Astrocyte (in vitro differentiated cells and primary cell): Measurements from ENCODE around the gene TRIM44. TPM values are rescaled to one million over a fixed set of nuclear protein-coding genes. Genes with fewer than 3 reads are reported as not detected.

ENCODE experiments used
- DNase-seq: peaks from one replicate; pipeline ENCODE4 v3.0.0-alpha.2; 2010; ENCODE audit warnings: low read depth
- FAIRE-seq: peaks from 2 replicates; lab custom pipeline; 2011; peaks lifted over from hg19 to GRCh38; lab: Jason Lieb, UNC
- H2AFZ ChIP-seq: 2 replicates; pipeline ENCODE4 v1.6.0; 2012; ENCODE audit warnings: low read depth, low read length, inconsistent platforms
- H3K27ac ChIP-seq: 2 replicates; pipeline ENCODE4 v1.5.1; 2011; ENCODE audit warnings: low read depth, low read length, inconsistent platforms
- H3K27me3 ChIP-seq: 2 replicates; pipeline ENCODE4 v1.6.0; 2011; ENCODE audit warnings: low read length, inconsistent platforms; ENCODE audit not compliant: insufficient read depth
- H3K36me3 ChIP-seq: 2 replicates; pipeline ENCODE4 v1.5.1; 2011; ENCODE audit warnings: low read length, inconsistent platforms; ENCODE audit not compliant: insufficient read depth
- H3K4me1 ChIP-seq: 2 replicates; pipeline ENCODE4 v1.5.1; 2011; ENCODE audit warnings: low read length, inconsistent platforms; ENCODE audit not compliant: insufficient read depth
- H3K4me2 ChIP-seq: 2 replicates; pipeline ENCODE4 v1.6.0; 2012; ENCODE audit warnings: low read length, inconsistent platforms
- H3K4me3 ChIP-seq: 2 replicates; pipeline ENCODE4 v1.5.1; 2011; ENCODE audit warnings: low read depth, mild to moderate bottlenecking, low read length, inconsistent platforms; ENCODE audit not compliant: insufficient read depth
- H3K79me2 ChIP-seq: 2 replicates; pipeline ENCODE4 v1.6.0; 2012; ENCODE audit warnings: mild to moderate bottlenecking, low read length, inconsistent platforms; ENCODE audit not compliant: insufficient read depth
- H3K9ac ChIP-seq: 2 replicates; pipeline ENCODE4 v1.6.0; 2012; ENCODE audit warnings: mild to moderate bottlenecking, low read length, inconsistent platforms
- H3K9me3 ChIP-seq: 2 replicates; pipeline ENCODE4 v1.5.1; 2012; ENCODE audit warnings: low read depth, mild to moderate bottlenecking, low read length, inconsistent platforms; ENCODE audit not compliant: insufficient read depth
- H4K20me1 ChIP-seq: 2 replicates; pipeline ENCODE4 v1.6.0; 2012; ENCODE audit warnings: low read length, inconsistent platforms; ENCODE audit not compliant: insufficient read depth
- H3K27ac Mint-ChIP-seq: one replicate; pipeline ENCODE4 v1.8.0; 2021; ENCODE audit warnings: mild to moderate bottlenecking, mixed read lengths; ENCODE audit not compliant: unreplicated experiment
- H3K27me3 Mint-ChIP-seq: one replicate; pipeline ENCODE4 v1.8.0; 2021; ENCODE audit warnings: low read depth, mixed read lengths; ENCODE audit not compliant: unreplicated experiment
- H3K36me3 Mint-ChIP-seq: one replicate; pipeline ENCODE4 v1.8.0; 2021; ENCODE audit warnings: low read depth, mixed read lengths; ENCODE audit not compliant: unreplicated experiment
- H3K4me1 Mint-ChIP-seq: one replicate; pipeline ENCODE4 v1.8.0; 2021; ENCODE audit warnings: low read depth, mixed read lengths; ENCODE audit not compliant: unreplicated experiment
- H3K4me3 Mint-ChIP-seq: one replicate; pipeline ENCODE4 v1.8.0; 2021; ENCODE audit warnings: mild to moderate bottlenecking, moderate library complexity, mixed read lengths; ENCODE audit not compliant: unreplicated experiment
- H3K9me3 Mint-ChIP-seq: one replicate; pipeline ENCODE4 v1.8.0; 2021; ENCODE audit warnings: mild to moderate bottlenecking, mixed read lengths; ENCODE audit not compliant: unreplicated experiment
- CTCF ChIP-seq: IDR thresholded peaks from 2 replicates; pipeline ENCODE4 v1.5.1; 2011; ENCODE audit warnings: low read depth, mild to moderate bottlenecking, inconsistent platforms, low read length, moderate library complexity; ENCODE audit not compliant: insufficient read depth
- EZH2 ChIP-seq: IDR thresholded peaks from 2 replicates; pipeline ENCODE4 v1.6.1; 2012; ENCODE audit warnings: mild to moderate bottlenecking, low read length, inconsistent platforms; ENCODE audit not compliant: insufficient read depth
- total RNA-seq: library from RNA; stranded (reverse); gene quantifications from 2 replicates; pipeline ENCODE4 v1.2.1, GENCODE V29; 2021

Gene TRIM44
- total RNA-seq, 1 donor from 2014 or later = 61.0 TPM

GRCh38 chr11:35783809-35784208 lies 121.2 kb downstream of the TRIM44 start:
- no peak for DNase-seq

GRCh38 chr11:35784699-35785098 lies 122.1 kb downstream of the TRIM44 start:
- Histone ChIP-seq H3K79me2 (peaks cover 26% of the 10 kb centered on the region), H3K4me3 (no peak overlapping the region), H2AFZ (no peak overlapping the region), H3K27ac (no peak overlapping the region), H3K36me3 (no peaks in the 10 kb centered on the region), H3K9me3 (no peaks in the 10 kb centered on the region), H3K4me2 (no peak overlapping the region), H3K9ac (no peak overlapping the region), H3K27me3 (no peaks in the 10 kb centered on the region), H4K20me1 (peaks cover 82% of the 10 kb centered on the region), H3K4me1 (peaks cover 16% of the 10 kb centered on the region)
- no peaks in the 10 kb centered on the region for H3K9me3 Mint-ChIP-seq
- no peak for FAIRE-seq
- no peak overlapping the region for H3K4me3 Mint-ChIP-seq
- peaks cover 2% of the 10 kb centered on the region for H3K36me3 Mint-ChIP-seq
- no peak for DNase-seq
- H3K4me1 Mint-ChIP-seq = peaks cover 54% of the 10 kb centered on the region
- H3K27me3 Mint-ChIP-seq = no peaks in the 10 kb centered on the region
- no peak overlapping the region for H3K27ac Mint-ChIP-seq
- TF ChIP-seq EZH2 = no peak
- no peak for TF ChIP-seq CTCF

More at GRCh38 chr11:35783809-35784208, 121.2 kb downstream of the TRIM44 start:
- peaks cover 52% of the 10 kb centered on the region for H3K4me1 Mint-ChIP-seq
- no peaks in the 10 kb centered on the region for H3K27me3 ChIP-seq
- H2AFZ ChIP-seq = no peak overlapping the region
- no peak overlapping the region for H3K9ac ChIP-seq
- TF ChIP-seq EZH2 = no peak
- TF ChIP-seq CTCF = no peak
- peaks cover 6% of the 10 kb centered on the region for H3K36me3 Mint-ChIP-seq
- H3K9me3 ChIP-seq = peaks cover 3% of the 10 kb centered on the region
- H3K27ac Mint-ChIP-seq = peak overlapping the region; percentile 35
- peaks cover 78% of the 10 kb centered on the region for H4K20me1 ChIP-seq
- no peaks in the 10 kb centered on the region for H3K36me3 ChIP-seq
- no peak for FAIRE-seq
- no peak overlapping the region for H3K4me3 Mint-ChIP-seq
- H3K4me1 ChIP-seq = peaks cover 16% of the 10 kb centered on the region
- H3K27ac ChIP-seq = no peak overlapping the region
- peaks cover 32% of the 10 kb centered on the region for H3K79me2 ChIP-seq
- no peaks in the 10 kb centered on the region for H3K27me3 Mint-ChIP-seq
- no peak overlapping the region for H3K4me2 ChIP-seq
- peaks cover 5% of the 10 kb centered on the region for H3K9me3 Mint-ChIP-seq
- H3K4me3 ChIP-seq = no peak overlapping the region

GRCh38 chr11:35785287-35786167 lies 123.0 kb downstream of the TRIM44 start:
- FAIRE-seq = no peak
- no peaks in the 10 kb centered on the region for H3K27me3 Mint-ChIP-seq
- no peak overlapping the region for H3K27ac ChIP-seq
- H3K4me3 ChIP-seq = no peak overlapping the region
- H3K4me3 Mint-ChIP-seq = no peak overlapping the region
- H3K9me3 ChIP-seq = no peaks in the 10 kb centered on the region
- H3K36me3 ChIP-seq = no peaks in the 10 kb centered on the region
- TF ChIP-seq CTCF = no peak
- no peak for TF ChIP-seq EZH2
- H3K4me1 ChIP-seq = peaks cover 16% of the 10 kb centered on the region
- peaks cover 21% of the 10 kb centered on the region for H3K79me2 ChIP-seq
- peaks cover 56% of the 10 kb centered on the region for H3K4me1 Mint-ChIP-seq
- peaks cover 83% of the 10 kb centered on the region for H4K20me1 ChIP-seq
- peaks cover 2% of the 10 kb centered on the region for H3K36me3 Mint-ChIP-seq
- no peak overlapping the region for H3K4me2 ChIP-seq
- H3K9me3 Mint-ChIP-seq = no peaks in the 10 kb centered on the region
- no peak overlapping the region for H3K9ac ChIP-seq
- DNase-seq = no peak
- H2AFZ ChIP-seq = no peak overlapping the region
- H3K27ac Mint-ChIP-seq = peak overlapping the region; percentile 30
- no peaks in the 10 kb centered on the region for H3K27me3 ChIP-seq
